B cell (primary cell): Measurements from ENCODE around the gene NEDD1. TPM values are rescaled to one million over a fixed set of nuclear protein-coding genes. Genes with fewer than 3 reads are reported as not detected.

Source experiments
- ATAC-seq: fragments of 200-7000 bp; cut with Tn5 transposase; one replicate; pipeline ENCODE4 v1.10.0; 2021; ENCODE audit warnings: low read depth, mild to moderate bottlenecking, moderate number of reproducible peaks, moderate library complexity
- CTCF ChIA-PET: fragments of 350-600 bp; sonication (Branson Sonifier 250); formaldehyde crosslinking; loops from one replicate; lab custom pipeline; 2021; ENCODE audit warnings: antibody characterized with exemption, inconsistent platforms; lab: Charles Lee
- POLR2A ChIA-PET: fragments of 350-600 bp; sonication (Branson Sonifier 250); formaldehyde crosslinking; loops from one replicate; lab custom pipeline; 2021; ENCODE audit warnings: antibody characterized with exemption; lab: Charles Lee
- DNase-seq: peaks from one replicate; pipeline ENCODE4 v3.0.0; 2013
- H2AFZ ChIP-seq: 2 replicates; pipeline ENCODE4 v1.6.1; 2012; ENCODE audit warnings: mild to moderate bottlenecking, low read depth, low read length; ENCODE audit not compliant: insufficient read depth, poor library complexity, severe bottlenecking
- H3K27ac ChIP-seq, 2 donors: 1 replicate in 1 of 2; 2 replicates in 1 of 2; pipeline ENCODE4 v1.5.1; 2012 to 2013; ENCODE audit warnings: low read length in 2 of 2, mild to moderate bottlenecking in 2 of 2, moderate library complexity in 1 of 2
- H3K27me3 ChIP-seq, 4 experiments: fragments of 200-600 bp in 1 of 4; sonication (generic) in 1 of 4; replicated peaks in 1 of 4; 1 replicate in 2 of 4; 2 replicates in 2 of 4; pipeline versions ENCODE4 v1.6.1 to v1.7.0; 2013 to 2016; ENCODE audit warnings: low read length in 3 of 4, mild to moderate bottlenecking in 2 of 4, mixed read lengths in 1 of 4, moderate library complexity in 1 of 4; ENCODE audit not compliant: insufficient read depth in 4 of 4, control insufficient read depth in 3 of 4; ENCODE audit errors: control extremely low read depth in 1 of 4
- H3K36me3 ChIP-seq, 2 experiments: replicated peaks in 1 of 2; 1 replicate in 1 of 2; 2 replicates in 1 of 2; pipeline versions ENCODE4 v1.6.1 to v1.7.1; 2013; ENCODE audit warnings: low read length in 1 of 2; ENCODE audit not compliant: insufficient read depth in 2 of 2, control insufficient read depth in 1 of 2; ENCODE audit errors: control extremely low read depth in 1 of 2, extremely low read depth in 1 of 2
- H3K4me1 ChIP-seq, 2 donors: fragments of 200-600 bp in 1 of 2; sonication (generic) in 1 of 2; 1 replicate in 1 of 2; 2 replicates in 1 of 2; pipeline versions ENCODE4 v1.5.1 to v1.6.1; 2013 to 2017; ENCODE audit warnings: low read length in 2 of 2; ENCODE audit not compliant: control insufficient read depth in 2 of 2, insufficient read depth in 2 of 2
- H3K4me2 ChIP-seq: replicated peaks from 2 replicates; pipeline ENCODE3; 2012; ENCODE audit warnings: mild to moderate bottlenecking, low read depth, low read length; ENCODE audit not compliant: poor library complexity, severe bottlenecking
- H3K4me3 ChIP-seq, 5 experiments: fragments of 200-600 bp in 1 of 5; sonication (generic) in 1 of 5; 1 replicate in 3 of 5; 2 replicates in 2 of 5; pipeline versions ENCODE4 v1.5.1 to v1.7.0; 2011 to 2016; ENCODE audit warnings: low read length in 4 of 5, mild to moderate bottlenecking in 4 of 5, low read depth in 2 of 5, control low read depth in 1 of 5, moderate library complexity in 1 of 5; ENCODE audit not compliant: insufficient read depth in 1 of 5; ENCODE audit errors: control extremely low read depth in 1 of 5, extremely low read depth in 1 of 5
- H3K79me2 ChIP-seq: fragments of 200-600 bp; sonication (generic); one replicate; pipeline ENCODE4 v1.6.0; 2016; ENCODE audit warnings: low read length; ENCODE audit not compliant: control insufficient read depth, insufficient read depth
- H3K9ac ChIP-seq: fragments of 200-600 bp; sonication (generic); 2 replicates; pipeline ENCODE4 v1.6.1; 2017; ENCODE audit warnings: mild to moderate bottlenecking, low read length, moderate library complexity
- H3K9me3 ChIP-seq, 3 donors: one replicate each; pipeline versions ENCODE4 v1.6.1 to v1.7.1; 2013; ENCODE audit warnings: low read length in 2 of 3; ENCODE audit not compliant: control insufficient read depth in 2 of 3, insufficient read depth in 1 of 3; ENCODE audit errors: control extremely low read depth in 1 of 3
- H4K20me1 ChIP-seq: 2 replicates; pipeline ENCODE4 v1.6.0; 2012; ENCODE audit warnings: mild to moderate bottlenecking, low read length; ENCODE audit not compliant: insufficient read depth, control insufficient read depth, poor library complexity, severe bottlenecking
- H3K27ac Mint-ChIP-seq: one replicate; pipeline ENCODE4 v1.8.0; 2021; ENCODE audit warnings: mixed read lengths
- H3K27me3 Mint-ChIP-seq: one replicate; pipeline ENCODE4 v1.8.0; 2021; ENCODE audit warnings: mixed read lengths
- H3K4me1 Mint-ChIP-seq: one replicate; pipeline ENCODE4 v1.8.0; 2021; ENCODE audit warnings: mixed read lengths
- H3K4me3 Mint-ChIP-seq: one replicate; pipeline ENCODE4 v1.8.0; 2021; ENCODE audit warnings: mixed read lengths
- H3K9me3 Mint-ChIP-seq: one replicate; pipeline ENCODE4 v1.8.0; 2022; ENCODE audit warnings: mixed read lengths; ENCODE audit not compliant: insufficient read depth
- CTCF ChIP-seq: fragments of 200-600 bp; IDR thresholded peaks from one replicate; pipeline ENCODE4 v1.8.0; 2022; ENCODE audit warnings: antibody characterized with exemption, mild to moderate bottlenecking
- EZH2 ChIP-seq: IDR thresholded peaks from 2 replicates; pipeline ENCODE4 v1.6.1; 2012; ENCODE audit warnings: borderline replicate concordance, low read depth, mild to moderate bottlenecking, moderate library complexity, low read length; ENCODE audit not compliant: insufficient read depth, poor library complexity, severe bottlenecking
- WGBS: methylation state at CpG from one replicate; pipeline ENCODE4 v1.1.5; 2013; ENCODE audit warnings: missing lambda C conversion rate; ENCODE audit not compliant: insufficient coverage; 5-methylcytosine and 5-hydroxymethylcytosine counted together
- intact Hi-C: fragments of 100-400 bp; cut with micrococcal nuclease; formaldehyde crosslinking; loops from one replicate; pipeline ENCODE4 v1.10.0; 2022
- polyA plus RNA-seq: library from polyadenylated mRNA; depleted of rRNA; stranded (reverse); fragments of >200 nt; gene quantifications from 2 replicates; pipeline ENCODE4 v1.2.3, GENCODE V29; 2012
- total RNA-seq, 2 donors: library from RNA; stranded (reverse); fragments of 120-200 nt in 1 of 2; gene quantifications; 1 replicate in 1 of 2; 2 replicates in 1 of 2; pipeline versions ENCODE4 v1.2.3 to v1.2.4, GENCODE V29; 2013 to 2022

Gene NEDD1
- total and polyA plus RNA-seq, 2 donors (not counting 1 experiment from before 2014, with no cell fraction given): 7.4 to 20.3 TPM

- Histone ChIP-seq H2AFZ (no peak overlapping the region), H3K4me1 (peaks cover 10 to 12% of the 10 kb centered on the region in 2 donors), H3K79me2 (no peaks in the 10 kb centered on the region), H4K20me1 (no peaks in the 10 kb centered on the region), H3K9me3 (no peaks in the 10 kb centered on the region), H3K9ac (no peak overlapping the region), H3K27me3 (peaks cover 0 to 22% (median 18%) of the 10 kb centered on the region in 4 experiments), H3K4me3 (no peak overlapping the region), H3K27ac (no peak overlapping the region), H3K36me3 (no peaks in the 10 kb centered on the region), H3K4me2 (no peak overlapping the region)
- peak; percentile 27 for DNase-seq
- Mint-ChIP-seq H3K4me1 (peaks cover 6% of the 10 kb centered on the region), H3K4me3 (no peak overlapping the region), H3K27me3 (peaks cover 42% of the 10 kb centered on the region), H3K9me3 (no peaks in the 10 kb centered on the region), H3K27ac (no peak overlapping the region)
- TF ChIP-seq CTCF: peak; percentile 53
- TF ChIP-seq EZH2: no peak
- intact Hi-C loops: loop anchor here (5.0 kb wide), 2 partner anchors 320 to 1410 kb away; no protein-coding TSS in a partner anchor
- no peak for ATAC-seq
- WGBS: no CpG with 5 or more reads among the region's 2 CpGs
- CTCF ChIA-PET: interaction anchor here (0.6 to 4.8 kb wide), 14 partner anchors 8 to 418 kb away, joined by 3 to 17 read pairs (median 4); no protein-coding TSS in a partner anchor
- POLR2A ChIA-PET: no interaction called here
These were observed 79.9 kb downstream of the NEDD1 start for GRCh38 chr12:96986883-96987523.

GRCh38 chr12:96988919-96989318, 81.9 kb downstream of the NEDD1 start:
- ATAC-seq (no peak), DNase-seq (no peak)
- no peak overlapping the region for H3K27ac ChIP-seq
- H3K9ac ChIP-seq: no peak overlapping the region
- H3K4me1 ChIP-seq: peaks cover 10 to 12% of the 10 kb centered on the region in 2 donors
- H3K4me3 Mint-ChIP-seq: no peak overlapping the region
- H2AFZ ChIP-seq: no peak overlapping the region
- intact Hi-C loops: loop anchor here (5.0 kb wide), 2 partner anchors 318 to 1408 kb away; no protein-coding TSS in a partner anchor
- H3K9me3 Mint-ChIP-seq: no peaks in the 10 kb centered on the region
- no CpG with 5 or more reads among the region's 3 CpGs for WGBS
- TF ChIP-seq CTCF (no peak), EZH2 (no peak)
- H3K27me3 Mint-ChIP-seq: peaks cover 48% of the 10 kb centered on the region
- no peaks in the 10 kb centered on the region for H4K20me1 ChIP-seq
- H3K36me3 ChIP-seq: no peaks in the 10 kb centered on the region
- POLR2A ChIA-PET: no interaction called here
- CTCF ChIA-PET: interaction anchor here (1.2 to 4.8 kb wide), 3 partner anchors 12 to 1409 kb away, joined by 3 to 17 read pairs (median 4); no protein-coding TSS in a partner anchor
- no peaks in the 10 kb centered on the region for H3K79me2 ChIP-seq
- H3K4me2 ChIP-seq: no peak overlapping the region
- H3K4me3 ChIP-seq: no peak overlapping the region
- no peaks in the 10 kb centered on the region for H3K9me3 ChIP-seq
- H3K27me3 ChIP-seq: peaks cover 0 to 22% (median 20%) of the 10 kb centered on the region in 4 experiments
- H3K4me1 Mint-ChIP-seq: peaks cover 6% of the 10 kb centered on the region
- no peak overlapping the region for H3K27ac Mint-ChIP-seq
